Mucosa of rectum (tissue), 2 donors: ENCODE data around the gene PACSIN1.

Experiments used
- H3K27ac ChIP-seq, 2 donors: one replicate each; pipeline ENCODE4 v1.7.0; 2013; ENCODE audit warnings: inconsistent platforms in 2 of 2, low read depth in 2 of 2, low read length in 2 of 2
- H3K27me3 ChIP-seq, 2 donors: one replicate each; pipeline ENCODE4 v1.7.0; 2013; ENCODE audit warnings: low read length in 2 of 2; ENCODE audit not compliant: control insufficient read depth in 2 of 2, insufficient read depth in 2 of 2
- H3K36me3 ChIP-seq, 2 donors: one replicate each; pipeline ENCODE4 v1.7.0; 2013; ENCODE audit warnings: low read length in 2 of 2; ENCODE audit not compliant: control insufficient read depth in 2 of 2, insufficient read depth in 2 of 2
- H3K4me1 ChIP-seq, 2 donors: one replicate each; pipeline ENCODE4 v1.7.0; 2013; ENCODE audit warnings: low read length in 2 of 2, mild to moderate bottlenecking in 1 of 2; ENCODE audit not compliant: control insufficient read depth in 2 of 2, insufficient read depth in 2 of 2
- H3K4me3 ChIP-seq, 2 donors: one replicate each; pipeline ENCODE4 v1.7.0; 2013; ENCODE audit warnings: low read length in 2 of 2
- H3K9ac ChIP-seq, 2 donors: one replicate each; pipeline ENCODE4 v1.7.0; 2013; ENCODE audit warnings: low read length in 2 of 2, low read depth in 1 of 2, mild to moderate bottlenecking in 1 of 2
- H3K9me3 ChIP-seq, 2 donors: one replicate each; pipeline ENCODE4 v1.7.0; 2013; ENCODE audit warnings: low read length in 2 of 2; ENCODE audit not compliant: control insufficient read depth in 2 of 2
- donor health status: healthy.
- donor health status: Normal muscosa, but diverticular disease.

Gene PACSIN1

DNA sequence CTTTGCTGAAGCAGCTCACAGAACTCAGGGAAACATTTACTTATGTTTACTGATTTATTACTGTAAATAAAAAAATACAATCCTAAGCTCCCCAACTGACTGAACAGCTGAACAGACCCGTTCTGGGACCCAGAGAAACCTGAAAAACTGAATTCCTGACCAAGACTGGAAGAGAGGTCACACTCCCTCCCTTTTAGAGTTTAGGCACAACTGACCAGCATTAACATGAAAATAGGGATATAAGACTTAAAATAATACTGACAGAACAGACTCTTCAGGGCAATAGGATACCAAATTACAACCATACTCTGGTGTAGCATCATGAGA, 28.3 kb upstream of the PACSIN1 start:
- H3K9ac ChIP-seq = no peak overlapping the region
- H3K9me3 ChIP-seq = no peaks in the 10 kb centered on the region
- no peaks in the 10 kb centered on the region for H3K36me3 ChIP-seq
- no peak overlapping the region for H3K4me3 ChIP-seq
- no peaks in the 10 kb centered on the region for H3K4me1 ChIP-seq
- no peaks in the 10 kb centered on the region for H3K27me3 ChIP-seq
- H3K27ac ChIP-seq = no peak overlapping the region

DNA sequence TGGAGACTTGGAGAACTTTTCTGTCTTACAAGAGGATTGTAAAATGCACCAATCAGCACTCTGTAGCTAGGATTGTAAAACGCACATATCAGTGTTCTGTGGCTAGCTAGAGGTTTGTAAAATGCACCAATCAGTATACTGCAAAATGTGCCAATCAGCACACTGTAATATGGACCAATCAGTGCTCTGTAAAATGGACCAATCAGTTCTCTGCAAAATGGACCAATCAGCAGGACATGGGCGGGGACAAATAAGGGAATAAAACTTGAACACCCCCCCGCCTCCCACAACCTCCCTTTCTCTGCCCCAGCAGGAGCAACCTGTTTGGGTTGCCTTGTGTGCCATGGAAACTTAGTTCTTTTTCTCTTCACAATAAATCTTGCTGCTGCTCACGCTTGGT, 27.2 kb upstream of the PACSIN1 start:
- no peaks in the 10 kb centered on the region for H3K9me3 ChIP-seq
- no peak overlapping the region for H3K9ac ChIP-seq
- H3K4me1 ChIP-seq = no peaks in the 10 kb centered on the region
- no peaks in the 10 kb centered on the region for H3K27me3 ChIP-seq
- H3K36me3 ChIP-seq = no peaks in the 10 kb centered on the region
- no peak overlapping the region for H3K27ac ChIP-seq
- no peak overlapping the region for H3K4me3 ChIP-seq

DNA sequence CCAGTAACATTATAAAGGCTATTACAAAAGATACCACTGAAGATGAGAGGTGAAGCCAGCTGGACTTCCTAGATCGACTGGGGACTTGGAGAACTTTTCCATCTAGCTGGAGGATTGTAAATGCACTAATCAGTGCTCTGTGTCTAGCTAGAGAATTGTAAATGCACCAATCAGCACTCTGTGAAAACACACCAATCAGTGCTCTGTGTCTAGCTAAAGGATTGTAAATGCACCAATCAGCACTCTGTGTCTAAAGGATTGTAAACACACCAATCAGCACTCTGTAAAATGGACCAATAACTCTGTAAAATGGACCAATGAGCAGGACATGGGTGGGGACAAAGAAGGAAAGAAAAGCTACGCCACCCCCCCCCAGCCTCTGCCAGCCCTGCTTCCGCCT, 26.4 kb upstream of the PACSIN1 start:
- Histone ChIP-seq H3K9ac (no peak overlapping the region), H3K4me1 (no peaks in the 10 kb centered on the region), H3K36me3 (no peaks in the 10 kb centered on the region), H3K9me3 (no peaks in the 10 kb centered on the region), H3K4me3 (no peak overlapping the region), H3K27me3 (no peaks in the 10 kb centered on the region), H3K27ac (no peak overlapping the region)

GRCh38 chr6:34441526-34441925, 24.4 kb upstream of the PACSIN1 start:
- H3K27me3 ChIP-seq = no peaks in the 10 kb centered on the region
- H3K4me3 ChIP-seq = no peak overlapping the region
- H3K27ac ChIP-seq = no peak overlapping the region
- H3K9ac ChIP-seq = no peak overlapping the region
- no peaks in the 10 kb centered on the region for H3K36me3 ChIP-seq
- no peaks in the 10 kb centered on the region for H3K4me1 ChIP-seq
- no peaks in the 10 kb centered on the region for H3K9me3 ChIP-seq

DNA sequence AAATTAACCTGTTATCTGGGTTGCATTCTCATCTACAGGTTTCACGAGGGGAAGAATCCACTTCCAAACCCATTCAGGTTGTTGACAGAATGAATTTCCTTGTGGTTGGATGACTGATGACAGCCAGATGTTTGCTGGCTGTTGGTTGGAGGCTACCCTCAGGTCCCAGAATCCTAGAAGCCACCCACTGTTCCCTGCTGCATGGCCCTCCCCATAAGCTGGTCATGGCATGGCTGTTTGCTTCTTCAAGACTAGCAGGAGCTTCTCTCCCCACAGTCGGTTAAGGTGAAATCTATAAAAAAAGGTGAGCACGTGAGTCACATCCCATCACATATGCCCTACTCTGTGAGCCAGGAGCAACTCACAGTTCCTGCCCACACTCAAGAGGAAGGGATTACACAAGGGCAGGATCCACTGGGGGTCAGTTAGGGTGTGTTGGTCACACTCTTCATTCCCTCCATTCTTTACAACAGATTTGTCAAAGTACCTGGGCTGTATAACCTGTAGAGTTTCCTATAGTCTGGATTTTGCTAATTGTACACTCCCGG, 20.5 kb upstream of the PACSIN1 start:
- Histone ChIP-seq H3K27me3 (no peaks in the 10 kb centered on the region), H3K27ac (no peak overlapping the region), H3K4me1 (no peaks in the 10 kb centered on the region), H3K4me3 (no peak overlapping the region), H3K36me3 (no peaks in the 10 kb centered on the region), H3K9ac (no peak overlapping the region), H3K9me3 (no peaks in the 10 kb centered on the region)

DNA sequence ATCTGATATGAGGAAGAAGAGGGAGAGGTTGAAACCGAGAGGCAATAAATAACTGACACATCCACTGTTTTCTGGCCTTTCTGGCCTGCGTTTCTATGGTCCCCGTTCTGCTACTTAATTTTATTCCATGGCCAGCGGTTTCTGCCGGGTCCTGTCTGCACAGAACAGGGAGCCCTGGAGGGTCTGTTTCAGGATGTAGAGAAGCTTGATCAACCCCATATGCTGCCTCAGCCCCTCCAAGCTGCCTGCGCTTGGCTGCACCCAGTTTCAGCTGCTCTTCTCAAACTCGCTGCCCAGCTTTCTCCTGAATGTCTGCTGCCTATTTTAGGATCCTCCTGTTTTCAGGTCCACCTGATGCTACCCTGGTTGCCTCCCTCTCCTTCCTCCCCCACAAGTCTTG, 18.5 kb upstream of the PACSIN1 start:
- no peaks in the 10 kb centered on the region for H3K9me3 ChIP-seq
- no peaks in the 10 kb centered on the region for H3K4me1 ChIP-seq
- H3K27ac ChIP-seq = no peak overlapping the region
- no peak overlapping the region for H3K9ac ChIP-seq
- H3K36me3 ChIP-seq = no peaks in the 10 kb centered on the region
- H3K27me3 ChIP-seq = no peaks in the 10 kb centered on the region
- no peak overlapping the region for H3K4me3 ChIP-seq

GRCh38 chr6:34447910-34448309, 18.0 kb upstream of the PACSIN1 start:
- Histone ChIP-seq H3K36me3 (no peaks in the 10 kb centered on the region), H3K27ac (no peak overlapping the region), H3K4me1 (no peaks in the 10 kb centered on the region), H3K4me3 (no peak overlapping the region), H3K9ac (no peak overlapping the region), H3K27me3 (no peaks in the 10 kb centered on the region), H3K9me3 (no peaks in the 10 kb centered on the region)

- no peak overlapping the region for H3K4me3 ChIP-seq
These were observed 14.7 kb upstream of the PACSIN1 start for GRCh38 chr6:34451192-34451591.

GRCh38 chr6:34455831-34456230, 10.0 kb upstream of the PACSIN1 start:
- Histone ChIP-seq H3K36me3 (no peaks in the 10 kb centered on the region), H3K4me1 (no peaks in the 10 kb centered on the region), H3K27ac (no peak overlapping the region), H3K9ac (no peak overlapping the region), H3K4me3 (no peak overlapping the region), H3K27me3 (no peaks in the 10 kb centered on the region), H3K9me3 (no peaks in the 10 kb centered on the region)

More at GRCh38 chr6:34451192-34451591, 14.7 kb upstream of the PACSIN1 start:
- Histone ChIP-seq H3K36me3 (no peaks in the 10 kb centered on the region), H3K4me1 (no peaks in the 10 kb centered on the region), H3K9ac (no peak overlapping the region), H3K9me3 (no peaks in the 10 kb centered on the region), H3K27ac (no peak overlapping the region), H3K27me3 (no peaks in the 10 kb centered on the region)

DNA sequence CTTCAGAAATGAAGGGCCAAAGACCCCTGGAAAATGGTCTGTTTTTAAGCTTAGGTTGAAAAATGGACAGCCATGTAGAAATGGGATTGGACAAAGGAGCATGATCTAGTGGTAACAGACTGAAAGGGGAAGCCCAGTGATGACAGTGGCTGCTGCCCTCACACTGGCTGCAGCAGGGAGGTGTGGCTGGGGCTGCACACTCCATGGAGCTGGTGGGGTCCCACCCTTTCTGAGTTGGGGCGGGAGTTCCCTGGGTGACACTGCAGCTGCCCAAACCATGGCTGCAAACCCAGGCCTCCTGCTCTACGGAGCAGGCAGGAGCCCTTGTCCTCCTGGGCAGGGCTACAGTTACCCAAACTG, 8.5 kb upstream of the PACSIN1 start:
- H3K4me1 ChIP-seq = no peaks in the 10 kb centered on the region
- no peak overlapping the region for H3K9ac ChIP-seq

More for the DNA sequence above, 8.5 kb upstream of the PACSIN1 start:
- Histone ChIP-seq H3K27me3 (no peaks in the 10 kb centered on the region), H3K4me3 (no peak overlapping the region), H3K36me3 (no peaks in the 10 kb centered on the region), H3K9me3 (no peaks in the 10 kb centered on the region), H3K27ac (no peak overlapping the region)
